Transverse colon (tissue), 4 donors: Measurements from ENCODE around the gene RRAGA.

Experiments used
- POLR2A ChIP-seq: fragments of 450-650 bp; IDR thresholded peaks from one replicate; pipeline ENCODE4 v1.6.1; 2016; ENCODE audit warnings: antibody characterized with exemption, mild to moderate bottlenecking, moderate library complexity
- POLR2AphosphoS5 ChIP-seq, 3 donors: sonication (generic); formaldehyde crosslinking; IDR thresholded peaks; one replicate each; pipeline ENCODE4 v1.6.1; 2016; ENCODE audit warnings: antibody characterized with exemption in 3 of 3
- TF ChIP-seq, protein P1 (sequence below), 5 experiments: fragments of 200-600 bp in 3 of 5; fragments of 450-650 bp in 2 of 5; sonication (generic) in 3 of 5; IDR thresholded peaks; 1 replicate in 2 of 5; 2 replicates in 3 of 5; pipeline ENCODE4 v1.5.1; 2016 to 2017; ENCODE audit warnings: antibody characterized with exemption in 5 of 5, inconsistent platforms in 3 of 5, mild to moderate bottlenecking in 2 of 5, moderate library complexity in 1 of 5

DNA sequence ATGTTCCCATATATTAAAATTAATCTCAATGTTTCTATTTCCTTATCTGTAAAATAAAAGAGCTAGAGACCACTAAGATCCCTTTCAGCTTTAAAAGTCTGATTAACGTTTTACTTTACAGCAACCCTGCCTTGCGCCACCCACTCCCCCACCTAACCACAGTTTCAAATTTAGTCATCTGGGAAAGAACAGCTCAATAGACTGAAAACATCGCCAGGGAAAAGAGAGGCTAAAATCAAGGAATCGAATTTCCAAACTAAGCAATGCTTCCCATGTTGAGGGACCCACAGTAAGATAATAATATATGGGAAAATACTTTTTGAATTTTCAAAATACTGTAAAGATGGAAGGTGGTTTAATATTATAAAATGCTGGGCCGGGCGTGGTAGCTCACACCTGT lies 22.9 kb upstream of the RRAGA start:
- TF ChIP-seq POLR2AphosphoS5 (IDR thresholded peaks at IDR 0.05): no peak
- TF ChIP-seq, protein P1, sequence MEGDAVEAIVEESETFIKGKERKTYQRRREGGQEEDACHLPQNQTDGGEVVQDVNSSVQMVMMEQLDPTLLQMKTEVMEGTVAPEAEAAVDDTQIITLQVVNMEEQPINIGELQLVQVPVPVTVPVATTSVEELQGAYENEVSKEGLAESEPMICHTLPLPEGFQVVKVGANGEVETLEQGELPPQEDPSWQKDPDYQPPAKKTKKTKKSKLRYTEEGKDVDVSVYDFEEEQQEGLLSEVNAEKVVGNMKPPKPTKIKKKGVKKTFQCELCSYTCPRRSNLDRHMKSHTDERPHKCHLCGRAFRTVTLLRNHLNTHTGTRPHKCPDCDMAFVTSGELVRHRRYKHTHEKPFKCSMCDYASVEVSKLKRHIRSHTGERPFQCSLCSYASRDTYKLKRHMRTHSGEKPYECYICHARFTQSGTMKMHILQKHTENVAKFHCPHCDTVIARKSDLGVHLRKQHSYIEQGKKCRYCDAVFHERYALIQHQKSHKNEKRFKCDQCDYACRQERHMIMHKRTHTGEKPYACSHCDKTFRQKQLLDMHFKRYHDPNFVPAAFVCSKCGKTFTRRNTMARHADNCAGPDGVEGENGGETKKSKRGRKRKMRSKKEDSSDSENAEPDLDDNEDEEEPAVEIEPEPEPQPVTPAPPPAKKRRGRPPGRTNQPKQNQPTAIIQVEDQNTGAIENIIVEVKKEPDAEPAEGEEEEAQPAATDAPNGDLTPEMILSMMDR (IDR thresholded peaks at IDR 0.05): no peak
- no peak for TF ChIP-seq POLR2A
